Heart right ventricle (tissue), 16 donors: ENCODE measurements around the gene LAPTM5. TPM values are rescaled to one million over a fixed set of nuclear protein-coding genes. Genes with fewer than 3 reads are reported as not detected.

Experiments
- ATAC-seq, 8 donors: fragments of 200-7000 bp; cut with Tn5 transposase; one replicate each; pipeline ENCODE4 v1.9.1; 2020; ENCODE audit warnings: mild to moderate bottlenecking in 8 of 8, moderate library complexity in 8 of 8, moderate number of reproducible peaks in 1 of 8
- DNase-seq, 2 donors: peaks; one replicate each; pipeline ENCODE4 v3.0.0-alpha.2; 2020
- H3K27ac ChIP-seq, 10 donors: fragments of 200-600 bp; sonication (generic) in 2 of 10; one replicate each; pipeline versions ENCODE4 v1.5.0 to v1.8.0; 2020 to 2022; ENCODE audit warnings: mild to moderate bottlenecking in 3 of 10
- H3K27me3 ChIP-seq, 7 donors: fragments of 200-600 bp; one replicate each; pipeline ENCODE4 v1.8.0; 2021 to 2022; ENCODE audit warnings: mild to moderate bottlenecking in 2 of 7
- H3K36me3 ChIP-seq, 9 donors: fragments of 200-600 bp; sonication (generic) in 1 of 9; one replicate each; pipeline versions ENCODE4 v1.5.0 to v1.8.0; 2020 to 2022; ENCODE audit warnings: mild to moderate bottlenecking in 2 of 9
- H3K4me1 ChIP-seq, 9 donors: fragments of 200-600 bp; sonication (generic) in 1 of 9; one replicate each; pipeline versions ENCODE4 v1.5.0 to v1.8.0; 2020 to 2022; ENCODE audit warnings: mild to moderate bottlenecking in 4 of 9
- H3K4me3 ChIP-seq, 10 donors: fragments of 200-600 bp; sonication (generic) in 2 of 10; one replicate each; pipeline versions ENCODE4 v1.5.0 to v1.8.0; 2020 to 2022; ENCODE audit warnings: mild to moderate bottlenecking in 7 of 10, moderate library complexity in 2 of 10
- H3K9me3 ChIP-seq, 11 donors: fragments of 200-600 bp in 10 of 11; sonication (generic) in 2 of 11; one replicate each; pipeline versions ENCODE4 v1.5.0 to v1.8.0; 2013 to 2022; ENCODE audit warnings: mild to moderate bottlenecking in 2 of 11, control low read depth in 1 of 11, moderate library complexity in 1 of 11
- CTCF ChIP-seq, 9 donors: fragments of 200-600 bp; sonication (generic) in 2 of 9; IDR thresholded peaks; one replicate each; pipeline versions ENCODE4 v1.5.0 to v1.8.0; 2021 to 2022; ENCODE audit warnings: antibody characterized with exemption in 9 of 9, mild to moderate bottlenecking in 5 of 9, moderate library complexity in 1 of 9
- WGBS, 2 donors: extraction: QIAGEN DNeasy Blood & Tissue Kit; methylation state at CpG; one replicate each; pipeline ENCODE4 v1.1.7; 2013; ENCODE audit warnings: inconsistent platforms in 1 of 2; 5-methylcytosine and 5-hydroxymethylcytosine counted together
- intact Hi-C, 10 donors: fragments of 100-400 bp; cut with DNase I; formaldehyde crosslinking; loops; one replicate each; pipeline versions ENCODE4 v1.11.1 to v1.14.2; 2022
- polyA plus RNA-seq, 2 donors: library from polyadenylated mRNA; stranded (reverse); fragments of 200-250 nt; gene quantifications; one replicate each; pipeline ENCODE4 v1.2.3, GENCODE V29; 2013
- total RNA-seq, 10 donors: library from RNA; stranded (reverse); fragmentation: NEBNext Ultra II Directional in 3 of 10; extraction: Animal tissue kit (Norgen Biotek cat#: 25700) in 3 of 10; gene quantifications; one replicate each; pipeline versions ENCODE4 v1.2.1 to v1.2.4, GENCODE V29; 2021 to 2023
- donor health status: Arrhythmogenic right ventricular cardiomyopathy.
- donor health status: ischemic (EF 13 %, LVEDD 7.1; RV severe dilation, severe dysfunction).
- donor health status: healthy with polysubstance abuse.
- donor health status: DM: no; HTN: yes; CAD: no.
- donor health status: DM: no; HTN: no; CAD: no.
- donor health status: ischemic (EF 25% LVEDD 6.9; RV normal size, moderate dysfunction).
- donor health status: ischemic (EF 25% LVEDD 5.7; RV mildly dilated, moderate dysfunction).
- donor health status: healthy.
- donor health status: DM: yes; HTN: yes; CAD: no.
- donor health status: Ischemic cardiomyopathy.
- donor health status: ischemic (EF 35%, LVEDD 5.7; RV mildly dilated, moderate dysfunction).
- donor health status: nonischemic (EF 11% LVEDD 7.7; RV severe dilation, severe dysfunction).
- donor health status: DM: yes; HTN: yes; CAD: no.
- donor health status: PGD.
- donor health status: ischemic (EF 29% LVEDD 5.4; RV normal size, mild dysfunction).
- donor health status: nonischemic (EF 23%, LVEDD 6.1; RV moderate dilation, normal function).

Gene LAPTM5
- total and polyA plus RNA-seq, 12 donors = 5.9 to 114 (median 13.9) TPM

GRCh38 chr1:30789388-30790255 lies 32.0 kb upstream of the LAPTM5 start:
- WGBS, 2 donors = 85 to 91% methylated on average over 12 of the region's 12 CpGs
- Histone ChIP-seq H3K27ac (no peak overlapping the region), H3K4me3 (no peak overlapping the region), H3K9me3 (no peaks in the 10 kb centered on the region), H3K4me1 (peaks cover 0 to 17% (median 10%) of the 10 kb centered on the region in 9 donors), H3K36me3 (no peaks in the 10 kb centered on the region), H3K27me3 (peaks cover 0 to 6% (median 0%) of the 10 kb centered on the region in 7 donors)
- no peak for TF ChIP-seq CTCF (IDR thresholded peaks at IDR 0.05)
- intact Hi-C loops = no loop called here
- DNase-seq (no peak), ATAC-seq (no peak)

GRCh38 chr1:30788580-30789387 lies 31.2 kb upstream of the LAPTM5 start:
- Histone ChIP-seq H3K27ac (no peak overlapping the region), H3K9me3 (no peaks in the 10 kb centered on the region), H3K36me3 (no peaks in the 10 kb centered on the region), H3K4me3 (no peak overlapping the region), H3K27me3 (peaks cover 0 to 6% (median 0%) of the 10 kb centered on the region in 7 donors), H3K4me1 (peaks cover 0 to 18% (median 13%) of the 10 kb centered on the region in 9 donors)
- peak in 2 of 8 donors; percentile 34 to 53 for ATAC-seq
- intact Hi-C loops = no loop called here
- no peak for TF ChIP-seq CTCF (IDR thresholded peaks at IDR 0.05)
- WGBS, 2 donors = 82 to 92% methylated on average over 9 of the region's 9 CpGs
- no peak for DNase-seq

- ATAC-seq = no peak
- DNase-seq = no peak
- 92 to 94% methylated on average over 21 of the region's 21 CpGs for WGBS, 2 donors
Measured at GRCh38 chr1:30787856-30788495, 30.4 kb upstream of the LAPTM5 start.

More at GRCh38 chr1:30787856-30788495, 30.4 kb upstream of the LAPTM5 start:
- Histone ChIP-seq H3K4me3 (no peak overlapping the region), H3K27ac (no peak overlapping the region), H3K36me3 (no peaks in the 10 kb centered on the region), H3K9me3 (no peaks in the 10 kb centered on the region), H3K4me1 (peaks cover 0 to 26% (median 15%) of the 10 kb centered on the region in 9 donors), H3K27me3 (peaks cover 0 to 6% (median 0%) of the 10 kb centered on the region in 7 donors)
- intact Hi-C loops = no loop called here
- no peak for TF ChIP-seq CTCF (IDR thresholded peaks at IDR 0.05)
